Measurements from ENCODE around the gene LRRC56. TPM values are rescaled to one million over a fixed set of nuclear protein-coding genes. Genes with fewer than 3 reads are reported as not detected.

LRRC56 gene
- total and polyA plus RNA-seq, 4 donors: 0.08 to 0.46 (median 0.20) TPM

- 88% methylated on average over 18 of the region's 18 CpGs for WGBS
- DNase-seq (ENCODE audit: low spot score): peak; percentile 32
Observed at GRCh38 chr11:531919-532526, 5.3 kb upstream of the LRRC56 start.

More at GRCh38 chr11:531919-532526, 5.3 kb upstream of the LRRC56 start:
- no peaks in the 10 kb centered on the region for H3K9me3 ChIP-seq (ENCODE audit: control insufficient read depth in 4 of 4, low read length in 3 of 4)
- H3K27ac ChIP-seq (ENCODE audit: low read depth in 1 of 2, low read length in 2 of 2): no peak overlapping the region
- H3K36me3 ChIP-seq (ENCODE audit: control insufficient read depth in 4 of 4, insufficient read depth in 3 of 4, low read depth in 1 of 4, low read length in 3 of 4): peaks cover 0 to 11% (median 6%) of the 10 kb centered on the region in 4 donors
- TF ChIP-seq GABPA (IDR thresholded peaks at IDR 0.05 in 1 of 2, conservative IDR thresholded peaks at IDR 0.05 in 1 of 2): no peak
- no peak for TF ChIP-seq FOXA2 (IDR thresholded peaks at IDR 0.05)
- TF ChIP-seq YY1 (IDR thresholded peaks at IDR 0.05): no peak
- TF ChIP-seq NR2F2 (IDR thresholded peaks at IDR 0.05): no peak
- TF ChIP-seq RXRA (IDR thresholded peaks at IDR 0.05): no peak
- TF ChIP-seq TAF1 (conservative IDR thresholded peaks at IDR 0.05): no peak
- no peak for TF ChIP-seq ZBTB33 (IDR thresholded peaks at IDR 0.05)
- TF ChIP-seq HNF4A (conservative IDR thresholded peaks at IDR 0.05): no peak
- TF ChIP-seq CTCF (IDR thresholded peaks at IDR 0.05; ENCODE audit: low read depth, low read length, missing input control): no peak
- TF ChIP-seq MAX (IDR thresholded peaks at IDR 0.05): no peak
- TF ChIP-seq REST (IDR thresholded peaks at IDR 0.05): no peak
- TF ChIP-seq RAD21 (IDR thresholded peaks at IDR 0.05): no peak
- no peak for TF ChIP-seq SP1 (IDR thresholded peaks at IDR 0.05)
- TF ChIP-seq FOXA1 (IDR thresholded peaks at IDR 0.05): no peak
- no peak for TF ChIP-seq JUND (IDR thresholded peaks at IDR 0.05)
- TF ChIP-seq EGR1 (IDR thresholded peaks at IDR 0.05; ENCODE audit: low read depth in 2 of 2): no peak
- no peak for TF ChIP-seq ATF3 (IDR thresholded peaks at IDR 0.05)
- no peak for TF ChIP-seq HNF4G (IDR thresholded peaks at IDR 0.05)
- H3K4me3 ChIP-seq (ENCODE audit: low read depth in 1 of 3, low read length in 3 of 3): no peak overlapping the region
- peaks cover 6 to 28% (median 21%) of the 10 kb centered on the region in 4 donors for H3K4me1 ChIP-seq (ENCODE audit: control insufficient read depth in 4 of 4, insufficient read depth in 4 of 4, low read length in 3 of 4)
- no peak overlapping the region for H3K9ac ChIP-seq (ENCODE audit: low read depth in 1 of 2, low read length in 2 of 2)
- no peaks in the 10 kb centered on the region for H3K27me3 ChIP-seq (ENCODE audit: control insufficient read depth in 4 of 4, insufficient read depth in 4 of 4, low read length in 3 of 4)

Data from liver (tissue), 9 donors.